Measurements from ENCODE around the gene COQ4. TPM values are rescaled to one million over a fixed set of nuclear protein-coding genes. Genes with fewer than 3 reads are reported as not detected.

The COQ4 gene
- total and polyA plus RNA-seq, 2 of the 8 experiments (the other 6 are each of a cell fraction or from before 2014, with no cell fraction given), result 32.3 to 58.8 TPM

DNA sequence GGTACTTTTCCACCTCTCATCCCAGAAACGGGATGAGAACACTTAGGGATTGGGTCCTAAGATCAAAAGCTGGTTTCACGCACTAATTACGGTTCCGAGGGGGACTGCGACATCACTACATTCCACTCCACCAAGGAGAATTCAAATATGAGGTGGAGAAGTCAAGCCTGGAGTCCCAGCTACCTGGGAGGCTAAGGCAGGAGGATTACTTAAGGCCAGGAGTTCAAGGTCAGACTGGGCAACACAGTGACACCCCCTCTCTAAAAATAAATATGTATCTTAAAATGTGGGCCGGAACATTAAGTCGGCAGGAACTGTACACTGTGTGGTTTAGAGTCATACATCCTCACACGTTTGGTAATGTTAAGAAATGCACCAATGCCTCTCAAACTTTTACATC is 48.4 kb upstream of the COQ4 start:
- Histone ChIP-seq H4K20me1 (replicated peaks in 1 of 2; ENCODE audit: control insufficient read depth in 1 of 2, insufficient read depth in 2 of 2, low read length in 2 of 2) (no peaks in the 10 kb centered on the region), H2AFZ (ENCODE audit: low read length) (no peak overlapping the region), H2BK12ac (ENCODE audit: low read depth, low read length) (no peak overlapping the region), H3K4me2 (ENCODE audit: insufficient read depth in 1 of 2, low read depth in 2 of 2, low read length in 2 of 2) (no peak overlapping the region; a peak in 1 of 4 replicates), H4K5ac (ENCODE audit: insufficient read length, low read depth, low read length) (no peak overlapping the region), H3K56ac (replicated peaks; ENCODE audit: insufficient read length, low read depth, low read length) (no peak overlapping the region), H3K27ac (ENCODE audit: low read depth, low read length) (no peak overlapping the region), H3K79me2 (ENCODE audit: control insufficient read depth in 1 of 2, insufficient read depth in 2 of 2, low read length in 2 of 2) (peaks cover 0 to 8% of the 10 kb centered on the region in 2 experiments; a peak in 1 of 4 replicates), H3K27me3 (replicated peaks in 1 of 4; ENCODE audit: control insufficient read depth in 3 of 4, extremely low read depth in 1 of 4, insufficient read depth in 3 of 4, low read length in 3 of 4) (no peaks in the 10 kb centered on the region), H3K79me1 (ENCODE audit: low read depth, low read length) (no peaks in the 10 kb centered on the region), H2BK120ac (replicated peaks; ENCODE audit: low read depth, low read length) (no peak overlapping the region), H2BK5ac (ENCODE audit: low read depth, low read length) (no peak overlapping the region), H2AK5ac (ENCODE audit: low read depth, low read length) (no peak overlapping the region), H3K9ac (replicated peaks in 1 of 4; ENCODE audit: extremely low read depth in 1 of 4, low read depth in 3 of 4, low read length in 3 of 4) (no peak overlapping the region), H3K18ac (ENCODE audit: extremely low read depth, low read length) (no peak overlapping the region), H3K9me3 (ENCODE audit: insufficient read depth in 2 of 2, low read depth in 1 of 2, low read length in 1 of 2) (no peaks in the 10 kb centered on the region), H3K4ac (replicated peaks; ENCODE audit: insufficient read length, low read depth, low read length) (no peak overlapping the region), H3K23ac (ENCODE audit: insufficient read length) (no peak overlapping the region), H3K4me1 (replicated peaks in 1 of 4; ENCODE audit: control insufficient read depth in 3 of 4, insufficient read depth in 4 of 4, low read length in 3 of 4) (peaks cover 0 to 4% (median 3%) of the 10 kb centered on the region in 4 experiments; a peak in 5 of 7 replicates), H3K36me3 (ENCODE audit: control insufficient read depth in 2 of 4, insufficient read depth in 4 of 4, low read length in 3 of 4) (peaks cover 0 to 13% (median 9%) of the 10 kb centered on the region in 4 experiments; a peak in 6 of 8 replicates), H2BK15ac (ENCODE audit: low read length) (no peak overlapping the region), H2BK20ac (ENCODE audit: low read length) (no peak overlapping the region), H4K8ac (ENCODE audit: extremely low read depth, insufficient read depth, low read length) (no peak overlapping the region), H4K91ac (replicated peaks; ENCODE audit: insufficient read length, low read length) (no peak overlapping the region), H3K23me2 (ENCODE audit: low read depth, low read length) (peaks cover 11% of the 10 kb centered on the region), H3K4me3 (ENCODE audit: extremely low read depth in 1 of 4, insufficient read depth in 2 of 4, low read depth in 3 of 4, low read length in 4 of 4) (no peak overlapping the region), H3K14ac (ENCODE audit: insufficient read length) (no peak overlapping the region)
- FAIRE-seq (no peak), DNase-seq (ENCODE audit: low read depth in 1 of 2, low spot score in 2 of 2) (no peak)
- TF ChIP-seq HDAC6 (IDR thresholded peaks at IDR 0.05; ENCODE audit: low read depth, low read length), result no peak
- no peak for TF ChIP-seq BRCA1 (IDR thresholded peaks at IDR 0.05; ENCODE audit: low read depth, low read length)
- TF ChIP-seq MAFK (IDR thresholded peaks at IDR 0.05; ENCODE audit: low read depth, low read length), result no peak
- CTCF ChIA-PET (ENCODE audit: partially characterized antibody), result interaction anchor here (1.0 to 2.1 kb wide), 2 partner anchors 10 to 20 kb away, joined by 3 to 6 read pairs; no protein-coding TSS in a partner anchor
- POLR2A ChIA-PET (ENCODE audit: partially characterized antibody), result interaction anchor here (1.2 to 1.4 kb wide), 2 partner anchors 12 to 59 kb away, joined by 3 to 4 read pairs; no protein-coding TSS in a partner anchor
- WGBS, 2 experiments (ENCODE audit: extremely low coverage in 1 of 2, insufficient coverage in 1 of 2, insufficient read length in 1 of 2, insufficient replicate concordance in 2 of 2, low coverage in 1 of 2, low lambda C conversion rate in 2 of 2, missing lambda C conversion rate in 1 of 2), result 90% methylated on average over 8 of the region's 8 CpGs; no CpG with 5 or more reads in 1 of the 2 experiments
